ENCODE measurements around the gene SH3BP2.
"Not testable (repeated sequence)": the region's sequence is repeated elsewhere in the genome, so short reads cannot be mapped to it uniquely, and the experiment has no call there.

Gene SH3BP2

GRCh38 chr4:2762486-2763370 is 30.2 kb upstream of the SH3BP2 start:
- not testable (repeated sequence) for DNase-seq (ENCODE audit: low read depth)

- no peak for DNase-seq (ENCODE audit: low read depth)
Observed at GRCh38 chr4:2763511-2763967, 29.3 kb upstream of the SH3BP2 start.

- DNase-seq (ENCODE audit: low read depth) = no peak
Observed at GRCh38 chr4:2765832-2766526, 26.9 kb upstream of the SH3BP2 start.

- DNase-seq (ENCODE audit: low read depth) = no peak
Observed at GRCh38 chr4:2767046-2767704, 25.7 kb upstream of the SH3BP2 start.

GRCh38 chr4:2767705-2768074 is 25.2 kb upstream of the SH3BP2 start:
- DNase-seq (ENCODE audit: low read depth) = no peak

GRCh38 chr4:2768124-2768523 is 24.8 kb upstream of the SH3BP2 start:
- DNase-seq (ENCODE audit: low read depth) = no peak

GRCh38 chr4:2768921-2769336 is 24.0 kb upstream of the SH3BP2 start:
- no peak for DNase-seq (ENCODE audit: low read depth)

GRCh38 chr4:2771264-2771663 is 21.6 kb upstream of the SH3BP2 start:
- DNase-seq (ENCODE audit: low read depth) = no peak

GRCh38 chr4:2780643-2781042 is 12.2 kb upstream of the SH3BP2 start:
- not testable (repeated sequence) for DNase-seq (ENCODE audit: low read depth)

- DNase-seq (ENCODE audit: low read depth) = no peak
Observed at GRCh38 chr4:2781911-2782310, 11.0 kb upstream of the SH3BP2 start.

GRCh38 chr4:2783790-2784189 is 9.1 kb upstream of the SH3BP2 start:
- no peak for DNase-seq (ENCODE audit: low read depth)

GRCh38 chr4:2785613-2786012 is 7.3 kb upstream of the SH3BP2 start:
- DNase-seq (ENCODE audit: low read depth) = peak; percentile 19

GRCh38 chr4:2786152-2786671 is 6.7 kb upstream of the SH3BP2 start:
- peak; percentile 68 for DNase-seq (ENCODE audit: low read depth)

GRCh38 chr4:2786794-2787229 is 6.1 kb upstream of the SH3BP2 start:
- DNase-seq (ENCODE audit: low read depth) = no peak

GRCh38 chr4:2787230-2788100 is 5.4 kb upstream of the SH3BP2 start:
- DNase-seq (ENCODE audit: low read depth) = no peak

- no peak for DNase-seq (ENCODE audit: low read depth)
Observed at GRCh38 chr4:2788101-2788500, 4.8 kb upstream of the SH3BP2 start.

- no peak for DNase-seq (ENCODE audit: low read depth)
Observed at GRCh38 chr4:2788532-2789103, 4.3 kb upstream of the SH3BP2 start.

- DNase-seq (ENCODE audit: low read depth) = no peak
Observed at GRCh38 chr4:2789351-2789750, 3.5 kb upstream of the SH3BP2 start.

GRCh38 chr4:2789793-2790582 is 2.9 kb upstream of the SH3BP2 start:
- no peak for DNase-seq (ENCODE audit: low read depth)
